GM21737 (cell line): ENCODE data around the gene YJU2.
"Not testable (repeated sequence)": the region's sequence is repeated elsewhere in the genome, so short reads cannot be mapped to it uniquely, and the experiment has no call there.

Experiments
- ATAC-seq: cut with Tn5 transposase; IDR thresholded peaks from one replicate; pipeline ENCODE4 v1.9.1; 2021; ENCODE audit warnings: mild to moderate bottlenecking, moderate library complexity; ENCODE audit not compliant: unreplicated experiment

The YJU2 gene

GRCh38 chr19:4246767-4247593, at the start of gene YJU2:
Gene YJU2, plus strand, starts transcription at chr19:4247080. Its CDS starts 67 bp downstream, at chr19:4247147.
- ATAC-seq = peak; percentile 82

- no peak for ATAC-seq
These were observed 49.7 kb upstream of the YJU2 start for GRCh38 chr19:4197228-4197624.

GRCh38 chr19:4197625-4198466, 49.0 kb upstream of the YJU2 start:
- no peak for ATAC-seq

- ATAC-seq = no peak
These were observed 48.3 kb upstream of the YJU2 start for GRCh38 chr19:4198467-4199126.

GRCh38 chr19:4199699-4200293, 47.1 kb upstream of the YJU2 start:
- ATAC-seq = no peak

GRCh38 chr19:4200940-4201542, 45.8 kb upstream of the YJU2 start:
- no peak for ATAC-seq

GRCh38 chr19:4201798-4202197, 45.1 kb upstream of the YJU2 start:
- ATAC-seq = no peak

DNA sequence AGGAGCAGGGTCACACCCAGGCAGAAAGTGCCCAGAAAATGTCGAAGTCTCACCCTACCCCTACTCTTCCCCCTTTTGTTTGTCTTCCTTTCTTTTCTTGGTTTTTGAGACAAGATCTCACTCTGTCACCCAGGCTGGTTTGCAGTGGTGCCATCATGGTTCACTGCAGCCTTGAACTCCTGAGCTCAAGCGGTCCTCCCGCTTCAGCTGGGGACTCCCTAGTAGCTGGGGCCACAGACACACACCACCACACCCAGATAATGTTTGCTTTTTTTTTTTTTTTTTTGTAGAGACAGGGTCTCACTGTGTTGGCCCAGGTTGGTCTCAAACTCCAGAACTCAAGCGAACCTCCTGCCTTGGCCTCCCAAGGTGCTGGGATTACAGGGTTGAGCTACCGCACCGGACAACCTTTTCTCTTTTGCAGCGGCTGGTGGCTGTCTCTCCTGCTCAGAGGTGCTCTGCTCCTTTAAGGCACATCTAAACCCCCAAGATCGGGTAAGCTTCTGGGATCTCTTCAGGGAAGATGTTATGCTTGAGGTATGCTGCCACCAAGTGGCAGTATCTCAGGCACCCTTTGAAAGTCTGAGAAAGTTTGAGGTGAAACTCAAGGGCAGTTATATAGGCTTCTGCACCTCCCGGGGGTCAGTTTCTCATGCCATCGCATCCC, 39.9 kb upstream of the YJU2 start:
- ATAC-seq = no peak

GRCh38 chr19:4208385-4209094, 38.3 kb upstream of the YJU2 start:
- no peak for ATAC-seq

DNA sequence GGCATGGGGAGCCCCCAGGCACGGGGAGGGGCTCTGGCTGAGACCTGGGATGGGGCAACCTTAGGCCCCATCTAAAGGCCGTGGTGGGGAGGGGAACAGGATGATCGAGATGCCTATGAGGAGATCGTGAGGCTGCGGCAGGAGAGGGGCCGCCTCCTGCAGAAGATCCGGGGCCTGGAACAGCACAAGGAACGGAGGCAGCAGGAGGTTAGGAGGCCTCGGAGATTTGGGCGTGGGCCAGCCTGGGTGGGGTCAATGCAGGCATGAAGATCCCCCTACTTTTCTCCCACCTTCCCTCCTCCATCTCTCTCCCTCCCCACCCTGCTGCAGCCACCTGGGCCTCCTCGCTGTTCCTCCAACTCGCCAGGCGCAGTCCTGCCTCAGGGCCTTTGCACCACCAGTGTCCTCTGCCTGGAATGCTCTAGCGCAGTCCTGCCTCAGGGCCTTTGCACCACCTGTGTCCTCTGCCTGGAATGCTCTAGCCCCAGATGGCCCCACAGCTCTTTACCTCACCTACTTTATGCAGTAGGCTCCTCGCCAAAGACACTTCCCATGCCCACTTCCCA, 36.6 kb upstream of the YJU2 start:
- no peak for ATAC-seq

DNA sequence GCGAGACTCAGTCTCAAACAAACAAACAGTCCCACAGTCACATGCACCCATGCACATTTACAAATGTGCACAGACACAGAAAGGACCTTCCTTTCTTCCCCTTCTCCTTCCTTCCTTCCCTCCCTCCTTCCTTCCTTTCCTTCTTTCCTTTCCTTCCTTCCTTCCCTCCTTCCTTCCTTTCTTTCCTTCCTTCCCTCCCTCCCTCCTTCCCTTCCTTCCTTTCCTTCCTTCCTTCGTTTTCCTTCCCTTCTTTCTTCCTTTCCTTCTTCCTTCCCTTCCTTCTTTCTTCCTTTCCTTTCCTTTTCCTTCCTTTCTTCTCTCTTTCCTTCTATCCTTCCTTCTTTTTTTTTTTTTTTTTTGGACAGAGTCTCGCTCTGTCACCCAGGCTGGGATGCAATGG, 33.8 kb upstream of the YJU2 start:
- no peak for ATAC-seq

GRCh38 chr19:4215807-4216206, 31.1 kb upstream of the YJU2 start:
- no peak for ATAC-seq

GRCh38 chr19:4216846-4217245, 30.0 kb upstream of the YJU2 start:
- no peak for ATAC-seq

- ATAC-seq = no peak
These were observed 29.2 kb upstream of the YJU2 start for GRCh38 chr19:4217429-4218264.

GRCh38 chr19:4218523-4218922, 28.4 kb upstream of the YJU2 start:
- not testable (repeated sequence) for ATAC-seq

DNA sequence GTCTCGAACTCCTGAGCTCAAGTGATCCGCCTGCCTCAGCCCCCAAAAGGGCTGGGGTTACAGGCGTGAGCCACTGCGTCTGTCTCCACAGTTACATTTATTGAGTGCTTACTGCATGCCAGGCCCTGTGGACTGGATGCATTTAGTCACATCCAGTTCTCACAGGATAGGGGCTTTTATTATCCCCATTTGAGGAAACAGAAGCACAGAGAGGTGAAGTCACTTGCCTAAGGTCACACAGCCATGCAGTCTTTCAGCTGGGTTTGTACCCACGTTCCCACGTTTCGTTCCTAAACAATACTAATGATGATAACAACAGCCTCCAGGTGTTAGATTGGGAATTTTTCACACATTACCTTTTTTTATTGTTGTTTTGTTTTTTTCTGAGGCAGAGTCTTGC, 26.7 kb upstream of the YJU2 start:
- ATAC-seq = no peak

- ATAC-seq = no peak
These were observed 22.4 kb upstream of the YJU2 start for GRCh38 chr19:4224470-4224869.

DNA sequence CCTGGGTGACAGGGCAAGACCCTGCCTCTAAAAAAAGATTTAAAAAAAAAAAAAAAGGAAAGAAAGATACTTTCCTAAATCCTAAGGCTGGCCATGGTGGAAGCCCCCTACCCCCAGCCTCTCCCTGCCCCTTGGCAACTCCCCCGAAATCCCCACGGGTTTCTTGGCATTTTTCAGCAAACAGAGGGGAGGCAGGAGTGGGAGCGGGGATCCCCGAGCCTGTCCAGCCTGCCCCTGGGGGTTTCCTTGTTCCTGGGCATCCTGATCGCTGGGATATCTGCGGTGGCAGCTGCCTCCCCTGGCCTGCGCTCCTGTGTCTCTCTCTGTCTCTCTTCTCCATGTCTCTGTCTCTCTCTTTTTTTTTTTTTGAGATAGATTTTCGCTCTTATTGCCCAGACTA, 21.0 kb upstream of the YJU2 start:
- no peak for ATAC-seq
